DLD1 (cell line): ENCODE measurements around the gene VPS35.
"Not testable (repeated sequence)": the region's sequence is repeated elsewhere in the genome, so short reads cannot be mapped to it uniquely, and the experiment has no call there.

Experiments used
- in situ Hi-C: cut with HindIII; loops from 2 replicates; pipeline ENCODE4 v1.10.0; 2017; ENCODE audit warnings: low sequenced_read_pairs

Gene VPS35

DNA sequence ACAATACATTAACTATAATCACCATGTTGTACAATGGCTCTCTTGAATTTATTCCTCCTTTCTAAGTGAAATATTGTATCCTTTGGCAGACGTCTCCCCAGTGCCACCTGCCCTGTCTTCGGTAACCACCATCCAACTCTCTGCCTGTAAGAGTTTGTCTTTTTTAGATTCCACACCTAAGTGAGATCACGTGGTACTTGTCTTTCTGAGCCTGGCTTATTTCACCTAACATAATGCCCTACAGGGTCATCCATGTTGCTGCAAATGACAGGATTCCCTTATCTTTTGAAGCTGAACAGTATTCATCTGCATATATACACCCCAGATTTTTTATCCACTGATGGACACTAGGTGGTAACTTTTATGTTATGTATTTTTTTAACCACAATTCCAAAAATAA is 24.7 kb upstream of the VPS35 start:
- in situ Hi-C loops = no loop called here

DNA sequence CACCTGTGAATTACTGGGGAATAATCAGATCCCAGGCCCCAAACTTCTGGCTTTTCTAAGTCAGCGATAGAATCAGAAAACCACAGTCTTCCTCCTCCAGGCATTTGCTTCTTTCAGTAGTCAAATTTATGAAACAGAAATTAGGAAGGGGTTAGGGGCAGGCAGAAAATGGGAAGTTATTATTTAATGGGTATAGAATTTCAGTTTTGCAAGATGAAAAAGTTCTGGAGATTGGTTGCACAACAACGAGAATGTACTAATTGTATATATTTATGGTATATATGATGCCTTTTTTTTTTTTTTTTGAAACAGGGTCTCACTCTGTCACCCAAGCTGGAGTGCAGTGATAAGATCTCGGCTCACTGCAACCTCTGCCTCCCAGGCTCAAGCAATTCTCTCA is 23.9 kb upstream of the VPS35 start:
- in situ Hi-C loops = no loop called here

DNA sequence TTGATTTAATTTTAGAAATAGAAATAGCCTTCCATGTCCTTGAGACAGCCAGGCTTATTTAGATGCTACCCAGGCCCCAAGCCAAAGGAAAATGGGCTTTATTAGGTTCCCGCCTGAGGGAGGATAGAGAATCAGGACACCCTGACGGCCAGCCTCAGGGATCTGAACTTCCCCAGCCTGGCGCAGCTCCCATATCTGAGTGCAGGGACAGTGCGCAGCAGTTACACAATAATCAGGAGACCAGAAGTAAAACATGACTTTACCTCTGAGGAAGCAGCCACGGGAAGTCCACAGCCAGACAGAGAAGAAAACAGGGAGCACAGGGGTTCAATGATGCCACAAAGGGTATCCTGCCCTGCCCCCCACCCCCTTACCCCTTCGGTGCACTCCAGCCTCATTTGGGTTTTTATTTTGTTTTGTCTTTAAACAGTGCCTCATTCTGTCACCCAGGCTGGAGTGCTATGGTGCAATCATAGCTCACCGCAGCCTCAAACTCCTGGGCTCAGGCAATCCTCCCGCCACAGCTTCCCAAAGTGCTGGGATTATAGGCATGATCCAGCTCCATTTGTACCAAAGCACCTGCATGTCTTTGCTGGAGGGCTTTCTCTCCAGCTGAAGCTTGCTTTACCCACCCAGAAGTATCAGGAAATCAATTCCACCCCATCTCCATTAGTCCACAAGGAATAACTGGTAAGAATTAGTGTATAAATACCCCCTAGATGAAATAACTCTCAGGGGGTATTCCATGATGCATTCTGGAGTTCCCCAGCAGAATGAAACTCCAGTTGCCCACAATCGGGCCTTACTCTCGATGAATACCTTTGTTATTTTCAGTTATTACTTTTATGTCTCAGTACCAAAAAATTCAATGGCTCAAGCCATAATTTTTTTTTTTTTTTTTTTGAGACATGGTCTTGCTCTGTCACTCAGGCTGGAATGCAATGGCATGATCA is 22.4 kb upstream of the VPS35 start:
- in situ Hi-C loops = no loop called here

DNA sequence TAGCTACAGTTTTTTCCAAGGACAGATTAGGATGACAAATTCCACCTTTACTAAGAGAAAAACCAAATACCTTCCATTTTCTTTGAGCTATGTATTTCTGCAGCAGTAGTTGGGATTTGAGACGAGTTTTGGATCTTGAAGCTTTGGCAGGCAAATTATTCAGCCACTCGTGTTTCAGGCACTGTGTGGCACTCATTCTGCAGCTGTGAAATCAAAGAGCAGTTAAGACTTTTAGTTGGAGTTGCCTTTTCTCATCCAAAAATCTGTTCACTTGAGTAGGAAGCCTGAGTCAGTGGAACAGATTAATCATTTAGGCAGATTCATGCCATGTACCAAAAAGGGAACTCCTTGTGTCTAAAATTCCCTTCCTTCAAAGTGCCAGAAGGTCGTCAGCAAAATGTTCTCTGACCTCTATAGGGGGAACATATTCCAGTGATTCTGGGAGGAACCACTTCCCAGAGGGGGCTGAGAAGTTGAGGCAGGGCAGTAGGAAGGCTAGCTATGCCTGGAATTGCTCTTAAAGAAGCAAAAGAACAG is 20.6 kb upstream of the VPS35 start:
- in situ Hi-C loops = no loop called here

DNA sequence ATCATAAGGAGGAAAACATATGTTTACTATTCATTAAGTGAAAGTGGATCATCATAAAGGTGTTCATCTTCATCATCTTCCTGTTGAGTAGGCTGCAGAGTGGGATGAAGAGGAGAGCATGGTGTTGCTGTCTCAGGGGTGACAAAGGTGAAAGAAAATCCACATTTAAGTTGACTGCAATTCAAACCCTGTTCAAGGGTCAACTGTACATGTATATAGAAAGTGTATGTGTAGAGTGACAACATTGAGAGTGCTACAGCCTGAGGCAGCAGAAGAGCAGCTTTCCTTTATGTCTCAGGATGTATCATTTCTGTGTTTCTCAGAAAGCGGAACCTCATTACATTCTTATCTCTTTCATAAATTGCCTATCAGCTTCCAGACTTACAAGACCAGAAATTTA is 17.7 kb upstream of the VPS35 start:
- in situ Hi-C loops = no loop called here

DNA sequence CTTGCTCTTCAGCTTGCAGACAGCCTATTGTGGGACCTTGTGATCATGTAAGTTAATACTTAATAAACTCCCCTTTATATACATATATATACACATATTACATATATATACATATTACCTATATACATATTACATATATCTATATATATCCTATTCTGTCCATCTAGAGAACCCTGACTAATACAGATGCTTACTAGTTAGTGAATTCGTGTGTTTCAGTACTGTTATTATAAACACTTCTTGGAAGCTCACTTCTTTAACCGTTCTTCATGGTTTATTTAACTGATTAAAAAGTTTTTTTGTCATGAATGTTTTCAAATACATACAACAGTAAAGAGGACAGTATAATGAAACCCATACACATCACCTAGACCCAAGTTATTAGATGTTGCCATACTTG is 13.1 kb upstream of the VPS35 start:
- in situ Hi-C loops = no loop called here

DNA sequence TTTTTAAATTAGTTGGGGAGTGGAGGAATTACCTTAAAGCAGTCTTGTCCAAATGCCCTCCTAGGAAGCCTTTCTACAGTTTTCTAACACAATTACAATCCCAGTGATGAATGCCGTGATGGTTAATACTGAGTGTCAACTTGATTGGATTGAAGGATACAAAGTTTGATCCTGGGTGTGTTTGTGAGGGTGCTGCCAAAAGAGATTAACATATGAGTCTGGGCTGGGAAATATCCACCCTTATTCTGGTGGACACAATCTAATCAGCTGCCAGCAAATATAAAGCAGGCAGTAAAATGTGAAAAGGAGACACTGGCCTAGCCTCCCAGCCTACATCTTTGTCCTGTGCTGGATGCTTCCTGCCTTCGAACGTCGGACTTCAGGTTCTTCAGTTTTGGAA is 12.6 kb upstream of the VPS35 start:
- in situ Hi-C loops = no loop called here

DNA sequence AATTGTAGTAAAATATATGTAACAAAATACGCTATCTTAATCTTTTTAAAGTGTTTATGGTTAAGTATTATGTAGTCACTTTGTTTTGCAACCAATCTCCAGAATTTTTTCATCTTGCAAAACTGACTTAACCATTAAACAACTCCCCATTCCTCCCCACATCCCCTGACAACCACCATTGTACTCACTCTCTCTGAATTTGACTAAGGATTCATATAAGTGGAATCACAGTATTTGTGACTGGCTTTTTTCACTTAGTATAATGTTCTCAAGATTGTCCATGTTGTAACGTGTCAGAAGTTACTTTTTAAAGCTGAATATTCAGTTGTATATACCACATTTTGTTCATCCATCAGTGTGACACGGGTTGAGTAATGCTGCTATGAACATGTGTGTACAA is 11.1 kb upstream of the VPS35 start:
- in situ Hi-C loops = no loop called here

DNA sequence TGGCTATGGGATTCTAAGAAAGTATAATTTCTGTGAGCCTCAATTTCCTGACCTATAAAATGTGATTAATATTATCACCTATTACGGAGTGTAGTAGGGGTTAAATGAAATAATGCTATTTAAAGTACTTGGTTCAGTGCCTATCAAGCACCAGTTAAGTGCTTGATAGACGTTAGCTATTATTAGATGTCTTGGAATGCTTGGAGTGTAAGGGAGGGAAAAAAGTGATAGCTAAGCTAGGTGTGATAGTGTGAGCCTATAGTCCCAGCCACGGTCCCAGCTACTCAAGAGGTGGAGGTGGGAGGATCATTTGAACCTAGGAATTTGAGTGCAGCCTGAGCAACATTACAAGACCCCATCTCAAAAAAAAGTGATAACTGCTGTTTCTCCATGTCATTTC is 8.0 kb upstream of the VPS35 start:
- in situ Hi-C loops = no loop called here

DNA sequence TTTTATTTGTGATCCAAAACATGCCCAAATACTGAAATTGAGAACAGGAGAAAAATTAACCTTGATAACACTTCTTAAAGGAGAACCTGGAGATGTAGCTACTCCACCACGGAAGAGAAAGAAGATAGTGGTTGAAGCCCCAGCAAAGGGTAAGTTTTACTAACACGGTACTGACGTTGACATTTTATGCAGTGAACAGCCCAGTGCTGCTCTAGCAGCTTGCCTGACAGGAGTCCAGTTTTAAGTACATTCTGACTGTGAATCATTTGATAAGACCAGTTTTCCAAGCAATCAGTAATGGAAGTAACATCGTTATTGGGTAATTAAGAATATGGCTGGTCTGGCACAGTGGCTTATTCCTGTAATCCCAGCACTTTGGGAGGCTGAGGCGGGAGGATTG is 7.0 kb upstream of the VPS35 start:
- in situ Hi-C loops = no loop called here

DNA sequence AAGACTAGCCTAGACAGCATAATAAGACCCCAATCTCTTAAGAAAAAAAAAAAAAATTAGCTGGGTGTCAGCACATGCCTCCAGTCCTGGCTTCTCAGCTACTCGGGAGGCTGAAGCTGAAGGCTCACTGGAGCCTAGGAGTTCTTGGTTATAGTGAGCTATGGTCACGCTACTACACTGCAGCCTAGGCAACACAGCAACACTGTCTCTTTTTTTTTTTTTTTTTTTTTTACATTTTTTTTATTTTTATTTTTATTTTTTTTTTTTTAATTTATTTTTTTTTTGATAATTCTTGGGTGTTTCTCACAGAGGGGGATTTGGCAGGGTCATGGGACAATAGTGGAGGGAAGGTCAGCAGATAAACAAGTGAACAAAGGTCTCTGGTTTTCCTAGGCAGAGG is 4.6 kb upstream of the VPS35 start:
- in situ Hi-C loops = no loop called here

DNA sequence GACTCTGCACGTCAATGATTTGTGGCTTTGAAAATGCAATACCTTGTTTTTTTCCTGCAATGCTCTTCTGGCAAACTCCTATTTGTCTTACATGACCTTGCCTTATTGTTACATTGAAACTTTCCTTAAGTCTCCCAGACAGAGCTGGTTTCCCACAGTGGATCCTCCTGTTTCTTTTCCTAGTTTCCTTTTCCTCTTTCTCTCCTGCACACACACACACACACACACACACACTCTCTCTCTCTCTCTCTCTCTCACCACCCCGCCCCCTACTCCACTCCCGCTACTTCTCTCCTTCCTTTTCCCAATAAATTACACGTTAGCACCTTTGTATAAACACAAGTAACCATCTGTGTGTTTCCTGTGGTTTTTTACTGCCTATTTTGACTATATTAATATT is 2.7 kb upstream of the VPS35 start:
- in situ Hi-C loops = no loop called here

DNA sequence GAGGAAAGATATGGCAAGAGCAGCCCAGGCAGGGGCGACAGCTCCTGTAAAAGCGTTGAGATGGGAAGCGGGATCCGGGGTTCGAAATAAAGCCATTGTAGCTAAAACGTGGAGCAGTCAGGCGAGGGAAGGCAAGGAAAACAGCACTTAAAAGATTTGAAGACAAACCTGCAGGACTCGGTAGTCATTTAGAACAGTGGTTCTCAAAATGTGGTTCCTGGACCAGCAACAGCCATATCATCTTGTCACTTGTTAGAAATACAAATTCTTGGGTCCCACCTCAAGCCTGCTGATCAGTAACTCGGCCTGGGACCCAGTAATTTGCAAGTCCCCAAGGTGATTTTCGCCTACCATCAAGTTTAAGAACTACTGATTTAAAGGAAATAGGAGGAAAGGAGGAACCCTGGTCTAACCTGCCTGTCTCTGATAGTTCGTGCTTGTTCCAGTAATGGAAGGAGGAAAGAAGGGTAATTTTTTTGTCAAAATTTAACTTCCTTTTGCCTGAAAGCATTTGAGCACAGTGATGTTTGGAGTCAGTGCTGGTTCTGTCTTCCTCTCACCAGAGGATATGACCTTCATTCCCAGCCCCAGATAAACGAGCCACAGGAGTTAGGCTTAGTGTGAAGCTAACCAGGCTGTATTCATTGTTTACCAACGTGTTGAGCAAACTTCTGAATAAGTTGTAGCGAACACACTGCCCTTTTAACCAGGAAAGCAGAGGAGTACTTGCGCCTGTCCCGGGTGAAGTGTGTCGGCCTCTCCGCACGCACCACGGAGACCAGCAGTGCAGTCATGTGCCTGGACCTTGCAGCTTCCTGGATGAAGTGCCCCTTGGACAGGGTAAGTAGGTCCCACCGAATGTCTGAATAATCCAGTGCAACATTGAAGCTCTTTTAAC is 1.6 kb upstream of the VPS35 start:
- in situ Hi-C loops = no loop called here

DNA sequence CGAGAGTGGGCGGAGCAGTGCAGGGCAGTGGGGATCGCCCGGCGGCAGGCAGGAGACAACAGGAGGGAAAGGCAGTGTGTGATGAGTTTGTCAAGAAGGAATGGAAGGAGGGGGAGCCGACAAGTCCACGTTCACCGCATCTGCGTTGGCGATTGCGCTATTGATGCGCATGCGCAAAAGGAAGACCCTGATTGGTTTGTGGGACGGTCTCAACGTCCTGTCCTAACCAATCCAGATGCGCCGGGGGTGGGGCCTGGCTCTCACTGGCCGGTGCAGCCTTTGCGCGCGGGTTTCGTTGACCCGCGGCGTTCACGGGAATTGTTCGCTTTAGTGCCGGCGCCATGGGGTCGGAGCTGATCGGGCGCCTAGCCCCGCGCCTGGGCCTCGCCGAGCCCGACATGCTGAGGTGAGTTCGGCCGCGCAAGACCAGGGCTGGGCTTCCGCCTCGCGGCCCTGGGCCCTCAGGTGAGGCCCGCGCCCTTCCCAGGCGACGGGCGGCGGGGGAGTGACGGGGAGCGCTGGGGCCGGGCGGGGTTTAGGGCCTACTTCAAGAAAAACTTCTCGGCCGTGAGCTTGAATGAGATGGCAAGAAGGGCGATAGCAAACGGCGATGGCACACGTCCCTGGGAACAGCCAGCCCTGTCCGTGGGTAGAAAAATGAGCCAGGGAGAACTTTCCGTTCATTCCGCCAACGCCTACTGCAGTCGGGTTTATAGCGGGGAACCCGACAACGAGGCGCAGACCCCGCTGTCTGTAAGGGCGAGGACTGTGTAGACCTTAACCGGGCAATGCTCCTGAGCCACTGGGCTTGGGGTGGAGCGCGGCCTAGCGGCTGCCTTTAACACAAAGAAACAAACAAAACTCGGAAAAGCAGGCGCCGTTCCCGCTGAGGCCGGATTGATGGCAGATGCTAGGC is 645 bp upstream of the VPS35 start, which contains the start of gene ORC6:
Gene ORC6 (plus strand): TSS at position 295 of the 916 bp plus-strand sequence. CDS start 47 bp downstream, at position 342.
- in situ Hi-C loops = no loop called here

DNA sequence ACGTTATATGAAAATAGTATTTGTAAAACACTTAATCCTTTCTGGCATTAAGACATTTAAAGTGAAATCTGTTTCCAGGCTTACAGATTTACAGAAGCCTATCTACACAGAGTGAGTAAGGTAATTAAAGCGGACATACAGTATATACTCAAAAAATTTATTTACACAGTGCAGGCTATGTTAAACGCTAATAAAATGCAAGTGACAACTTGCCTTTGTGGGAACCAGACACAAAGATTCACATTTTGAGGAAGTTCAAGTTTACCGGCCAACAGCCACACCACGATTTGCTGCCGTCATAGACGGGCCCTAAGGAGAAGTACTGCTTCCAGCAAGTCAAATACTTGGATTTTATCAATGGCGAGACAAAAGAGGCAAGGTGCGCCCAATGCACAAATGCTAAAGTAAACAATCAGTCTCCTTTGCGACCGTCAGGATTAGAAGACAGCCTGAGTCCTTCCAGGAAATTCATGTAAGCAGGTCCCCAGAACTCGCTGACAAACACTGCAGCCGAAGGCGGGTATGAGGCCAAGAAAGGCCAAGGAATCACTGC is 801 bp downstream of the VPS35 start:
- in situ Hi-C loops = no loop called here

DNA sequence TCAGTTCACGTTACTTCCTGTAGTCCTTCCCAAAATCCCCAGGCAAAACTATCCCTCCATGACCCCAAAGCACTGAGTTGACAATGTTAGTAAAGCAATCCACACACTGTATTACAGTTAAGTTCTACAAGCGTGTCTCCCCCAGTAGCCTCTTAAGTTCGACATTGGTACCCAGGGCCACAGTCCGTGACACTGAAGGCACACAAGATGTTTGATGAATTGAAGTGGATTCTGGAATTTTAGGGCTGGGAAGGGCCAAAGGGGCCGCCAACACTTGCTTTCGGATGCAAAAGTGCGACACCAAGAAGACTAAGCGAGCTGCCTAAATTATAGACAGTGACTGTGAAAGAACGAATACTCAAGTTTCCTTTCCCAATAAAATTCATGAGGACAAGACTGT is 1.5 kb downstream of the VPS35 start:
- in situ Hi-C loops = no loop called here

DNA sequence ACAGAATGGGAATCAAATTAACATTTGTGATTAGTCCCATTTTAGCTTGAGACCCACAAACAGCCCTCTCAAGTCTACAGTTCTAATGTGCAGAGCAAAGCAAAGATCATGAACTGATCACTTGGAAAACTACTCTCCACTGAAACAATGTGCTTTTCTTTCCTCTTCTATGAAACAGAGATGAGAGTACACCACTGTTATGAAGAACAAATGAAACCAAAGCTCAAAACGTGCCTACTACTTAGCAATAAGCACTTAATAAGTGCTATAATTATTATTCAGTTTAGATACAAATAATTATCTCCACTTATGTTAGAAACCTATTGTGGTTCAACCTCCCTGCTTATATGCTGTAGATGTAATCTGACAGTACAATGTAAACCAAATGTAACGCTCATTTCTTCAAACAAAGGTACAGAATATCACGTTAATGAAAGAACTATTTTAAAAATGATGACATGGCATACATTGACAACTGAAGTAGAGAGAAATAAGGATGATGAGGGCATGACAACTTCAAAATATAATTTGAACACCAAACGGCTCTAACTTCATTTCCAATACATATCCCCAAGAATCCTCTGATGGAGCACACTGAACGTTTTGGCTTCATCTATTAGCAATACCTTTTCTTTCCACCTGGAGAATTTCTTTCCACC is 2.0 kb downstream of the VPS35 start:
- in situ Hi-C loops = no loop called here

DNA sequence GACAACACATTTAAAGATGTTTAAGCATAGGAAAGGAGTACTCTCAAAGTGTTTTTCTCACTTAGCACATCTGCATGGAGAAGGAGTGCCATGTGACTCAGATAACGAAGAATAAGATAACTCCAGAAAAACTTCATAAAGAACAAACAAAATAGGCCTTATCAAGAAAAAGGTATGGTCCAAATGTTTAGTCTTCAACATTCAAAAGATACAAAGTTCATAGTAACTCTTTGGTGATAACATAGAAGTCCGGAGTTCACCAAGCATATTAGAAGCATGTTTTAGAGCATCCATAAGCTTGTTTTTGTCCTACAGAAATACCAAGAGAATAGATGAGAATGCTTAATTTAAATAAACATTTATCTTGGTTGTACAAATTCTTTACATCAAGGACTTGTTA is 7.1 kb downstream of the VPS35 start:
- in situ Hi-C loops = not testable (repeated sequence)

DNA sequence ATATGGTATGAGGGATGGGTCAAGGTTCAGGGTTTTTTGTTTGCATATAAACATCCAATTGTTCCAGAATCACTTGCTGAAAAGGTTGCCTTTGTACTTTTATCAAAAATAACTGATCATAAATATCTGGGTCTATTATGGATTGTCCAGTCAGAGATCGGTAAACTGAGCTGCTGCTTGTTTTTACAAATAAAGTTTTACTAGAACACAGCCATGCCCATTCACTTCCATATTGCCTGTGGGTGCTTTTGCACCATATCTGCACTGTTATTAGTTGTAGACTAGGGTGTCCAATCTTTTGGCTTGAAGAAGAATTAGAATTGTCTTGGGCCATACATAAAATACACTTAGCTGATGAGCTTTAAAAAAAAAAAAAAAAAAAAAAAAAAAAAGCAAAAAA is 11.0 kb downstream of the VPS35 start:
- in situ Hi-C loops = not testable (repeated sequence)
